CD4-positive, alpha-beta T cell treated with Interleukin-4 for 1 hour (primary cell): ENCODE measurements around the gene POLR2M.

Source experiments
- DNase-seq, 2 donors: peaks; one replicate each; pipeline ENCODE4 v3.0.0-alpha.2; 2020 to 2022

POLR2M gene

DNA sequence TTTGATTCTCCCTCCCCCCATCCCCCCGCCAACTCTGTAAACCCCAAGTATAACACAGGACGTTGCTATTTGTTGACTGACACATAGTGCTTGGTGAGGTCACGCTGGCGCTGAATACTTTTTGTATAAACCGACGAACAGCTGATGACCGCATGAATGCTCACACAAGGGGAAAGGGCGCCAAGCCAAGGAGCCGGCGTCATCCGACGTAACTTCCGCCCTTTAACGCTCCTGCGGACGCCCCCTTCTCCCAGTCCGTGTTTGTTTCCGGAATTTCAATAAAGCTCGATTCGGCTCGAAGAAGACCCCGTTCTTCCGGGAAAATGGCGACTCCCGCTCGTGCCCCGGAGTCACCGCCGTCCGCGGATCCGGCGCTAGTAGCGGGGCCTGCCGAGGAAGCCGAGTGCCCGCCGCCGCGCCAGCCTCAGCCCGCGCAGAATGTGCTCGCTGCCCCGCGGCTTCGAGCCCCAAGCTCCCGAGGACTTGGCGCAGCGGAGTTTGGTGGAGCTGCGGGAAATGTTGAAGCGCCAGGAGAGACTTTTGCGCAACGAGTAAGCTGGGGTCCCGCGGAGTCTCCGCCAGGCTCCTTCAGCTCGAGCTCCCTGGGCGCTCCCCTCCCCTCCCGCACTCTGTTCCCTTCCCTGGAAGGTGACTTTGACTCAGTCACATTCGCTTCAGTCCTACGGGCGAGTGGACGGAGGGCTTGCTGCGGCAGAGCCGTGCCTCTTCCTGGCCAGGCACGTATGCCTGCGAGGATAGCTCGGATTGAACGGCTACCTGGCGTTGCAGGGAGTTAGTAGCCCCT, at the start of gene POLR2M:
Gene POLR2M, plus strand, starts transcription at position 310 of the 805 bp plus-strand sequence. Its CDS starts 129 bp downstream, at position 439.
- peak; percentile 95 to 96 for DNase-seq

GRCh38 chr15:57657619-57658018, 48.9 kb upstream of the POLR2M start:
- DNase-seq, result no peak

DNA sequence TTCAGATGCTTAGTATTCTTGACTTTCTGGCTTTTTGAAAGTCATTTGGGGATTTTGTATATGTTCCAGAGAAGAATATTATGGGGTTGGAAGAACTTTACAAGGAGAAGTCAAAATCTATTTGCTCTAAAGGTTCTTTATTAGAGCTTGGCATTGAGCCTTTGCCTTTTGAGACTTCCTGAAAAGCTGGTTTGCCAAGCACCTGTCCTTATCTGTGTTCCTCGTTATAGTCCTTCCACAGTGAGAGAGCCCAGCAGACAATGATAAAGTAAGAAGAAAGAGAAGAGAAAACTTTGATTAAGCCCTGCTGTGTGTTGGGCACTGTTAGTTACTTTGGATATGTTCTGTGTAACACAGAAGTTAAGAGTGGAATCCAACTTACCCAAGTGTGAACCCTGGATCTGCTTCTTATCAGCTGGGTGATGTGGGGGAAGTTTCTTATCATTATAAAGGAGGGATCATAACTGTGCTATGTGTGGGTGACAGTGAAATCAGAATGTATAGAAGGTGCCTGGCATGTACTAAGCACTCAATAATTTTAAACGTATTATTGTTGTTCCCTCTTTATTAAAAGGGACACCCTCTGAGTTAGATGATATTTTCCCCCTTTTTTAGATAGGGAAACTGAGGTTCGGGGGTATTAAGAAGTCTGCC, 44.3 kb upstream of the POLR2M start:
- no peak for DNase-seq

DNA sequence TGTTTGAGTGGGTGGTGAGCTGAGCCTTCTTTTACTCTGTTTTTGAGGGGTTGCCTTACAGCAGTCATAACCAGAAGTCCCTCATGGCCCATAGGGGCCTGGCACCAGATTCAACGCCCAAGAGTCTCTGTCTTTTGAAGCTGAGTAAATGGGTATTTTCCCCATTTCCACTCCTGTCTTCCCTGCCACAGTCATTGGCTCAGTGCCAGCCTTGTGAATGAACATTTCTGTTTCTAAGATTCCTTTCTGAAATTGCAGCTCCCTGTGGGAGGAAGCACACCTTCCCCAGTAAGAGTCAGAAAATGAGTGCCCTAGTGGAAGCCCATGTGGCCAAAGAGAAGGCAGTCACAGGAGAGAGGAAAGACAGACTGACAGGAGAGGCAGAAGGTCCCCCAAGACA, 43.7 kb upstream of the POLR2M start:
- DNase-seq, result no peak

DNA sequence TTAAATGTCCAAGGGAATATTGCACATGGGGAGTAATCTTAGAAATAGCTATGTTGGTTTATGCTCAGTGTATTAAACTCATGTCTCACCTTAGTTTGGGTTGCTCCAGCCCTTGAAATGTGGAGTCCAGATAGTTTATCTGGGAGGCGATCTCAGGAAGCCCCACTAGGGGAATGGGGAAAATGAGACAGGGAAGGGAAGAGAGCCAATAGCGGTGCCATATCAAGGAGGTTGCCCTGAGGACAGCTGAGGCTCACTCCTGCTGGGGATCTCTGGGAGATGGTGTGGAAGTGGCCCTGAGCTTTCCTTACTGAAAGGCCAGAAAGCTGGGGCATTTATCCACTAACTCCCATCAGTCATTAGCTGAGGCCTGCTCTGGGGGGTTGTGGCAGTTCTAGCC, 43.3 kb upstream of the POLR2M start:
- no peak for DNase-seq

DNA sequence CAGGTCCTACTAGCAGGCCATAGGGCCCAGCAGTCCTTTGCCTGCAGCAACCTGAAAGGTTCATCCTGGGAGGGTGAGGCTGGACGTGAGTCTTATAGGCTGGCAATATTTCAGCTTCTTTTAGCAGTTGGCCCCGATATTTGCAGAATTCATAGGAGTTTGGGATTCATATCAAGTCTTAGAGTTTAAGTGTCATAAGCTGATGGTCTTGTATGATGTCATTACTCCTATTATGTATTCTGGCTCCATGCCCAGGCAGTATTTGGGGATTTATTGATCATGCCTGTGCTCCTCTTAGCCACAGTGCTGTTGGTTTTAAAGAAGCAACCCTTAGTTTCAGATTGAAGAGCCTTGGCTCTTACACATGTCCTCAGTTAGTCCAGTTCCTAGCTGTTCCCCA, 41.3 kb upstream of the POLR2M start:
- no peak for DNase-seq

- DNase-seq, result no peak
Observed at GRCh38 chr15:57665939-57666338, 40.6 kb upstream of the POLR2M start.

DNA sequence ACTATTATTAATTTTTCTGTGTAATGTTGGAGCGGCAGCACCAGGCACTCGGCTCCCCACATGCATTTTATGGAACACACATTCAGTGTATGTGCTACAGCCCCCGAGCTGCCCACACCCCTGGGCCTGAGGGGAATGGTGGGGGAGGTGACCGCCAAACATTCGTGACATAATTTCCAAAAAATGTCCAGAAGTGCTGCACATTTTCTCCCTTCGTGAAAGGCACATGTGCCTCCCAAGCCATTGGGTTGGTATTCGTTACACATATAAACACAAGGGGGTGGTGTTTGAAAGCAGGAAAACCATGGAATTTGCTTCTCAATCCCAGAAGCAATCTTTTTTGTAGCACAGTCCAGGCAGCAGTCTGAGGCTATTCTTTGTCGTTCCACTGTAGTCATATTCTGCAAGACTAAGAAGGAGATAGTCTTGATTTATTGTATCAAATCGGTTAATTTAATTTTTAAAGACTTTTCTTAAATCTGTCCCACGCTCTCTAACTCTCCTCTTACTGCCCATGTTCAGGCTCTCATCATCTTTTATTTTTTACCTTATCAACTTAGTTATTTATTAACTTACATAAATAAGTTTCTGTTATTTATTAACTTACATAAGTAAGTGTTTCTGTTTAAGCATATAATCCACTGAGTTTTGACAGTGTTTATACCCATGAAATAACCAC, 39.2 kb upstream of the POLR2M start:
- DNase-seq, result no peak

- DNase-seq, result no peak
Observed at GRCh38 chr15:57668016-57668415, 38.5 kb upstream of the POLR2M start.

- DNase-seq, result no peak
Observed at GRCh38 chr15:57671636-57672035, 34.9 kb upstream of the POLR2M start.

DNA sequence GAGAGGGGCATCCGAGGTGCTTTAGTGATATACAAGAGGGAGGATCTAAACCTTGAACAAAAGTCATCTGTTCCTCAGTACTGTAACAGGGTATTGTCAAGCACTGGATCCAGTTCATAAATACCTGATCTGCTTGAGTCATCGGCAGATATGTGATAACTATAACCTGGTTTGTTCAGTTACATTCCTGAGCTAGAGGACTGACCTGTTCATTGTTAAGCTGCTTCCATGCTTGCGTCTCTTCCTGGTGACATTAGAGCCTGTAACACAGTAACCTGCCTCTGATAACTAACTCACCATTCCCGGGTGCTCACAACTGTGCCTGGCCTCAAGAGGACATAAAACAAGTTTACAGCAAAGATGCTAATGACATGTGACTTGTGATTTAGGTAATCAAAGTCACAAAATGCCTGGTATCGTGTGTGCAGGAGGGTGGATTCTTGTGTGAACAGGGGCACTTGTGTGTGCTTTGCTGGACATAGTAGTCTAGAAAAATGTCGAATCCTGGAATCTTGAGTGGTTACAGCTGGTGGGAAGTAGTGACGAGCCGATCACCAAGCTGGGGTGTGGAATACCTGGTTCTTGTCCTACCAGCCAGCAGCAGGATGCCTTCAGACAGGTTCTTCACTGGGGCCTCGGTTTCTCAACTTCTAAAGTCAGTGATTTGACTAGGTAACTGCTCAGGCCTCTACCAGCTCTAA, 30.9 kb upstream of the POLR2M start:
- no peak for DNase-seq

DNA sequence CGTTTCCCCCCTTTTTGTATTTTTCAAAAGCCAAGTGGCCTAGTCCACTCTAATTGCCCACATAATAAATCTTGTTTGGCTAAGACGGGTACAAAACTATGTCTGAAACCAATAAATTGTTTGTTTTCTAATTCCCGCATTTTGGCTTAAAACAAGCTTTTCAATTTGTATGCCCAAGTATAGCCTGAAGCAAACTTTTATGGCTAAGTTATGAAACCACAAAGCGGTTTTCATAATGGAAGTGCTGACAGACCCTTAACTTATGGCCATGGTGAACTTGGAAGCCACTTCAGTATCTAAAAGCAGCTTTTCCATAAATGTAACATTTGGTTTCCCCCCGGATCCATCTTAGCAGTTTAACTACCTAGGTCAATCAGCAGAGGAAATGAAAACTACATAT, 29.9 kb upstream of the POLR2M start:
- DNase-seq, result no peak

DNA sequence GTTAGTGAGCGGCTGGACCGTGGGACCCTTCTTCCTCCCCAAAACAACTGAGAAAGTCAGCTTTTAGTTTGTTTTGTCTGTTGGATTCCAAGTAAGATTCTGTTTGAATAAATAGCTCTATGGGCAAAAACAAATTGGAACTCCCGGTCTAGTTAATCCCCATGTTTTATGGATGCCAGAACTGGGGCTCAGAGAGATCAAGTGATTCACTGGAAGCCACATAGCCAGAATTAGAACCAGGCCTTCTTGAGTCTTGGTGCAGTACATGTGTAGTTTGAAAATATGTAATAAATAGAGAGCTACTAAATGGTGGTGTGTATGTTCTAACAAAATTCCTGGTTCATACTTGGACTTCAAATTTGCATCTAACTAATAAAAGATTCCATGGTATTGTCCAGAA, 29.3 kb upstream of the POLR2M start:
- DNase-seq, result no peak

DNA sequence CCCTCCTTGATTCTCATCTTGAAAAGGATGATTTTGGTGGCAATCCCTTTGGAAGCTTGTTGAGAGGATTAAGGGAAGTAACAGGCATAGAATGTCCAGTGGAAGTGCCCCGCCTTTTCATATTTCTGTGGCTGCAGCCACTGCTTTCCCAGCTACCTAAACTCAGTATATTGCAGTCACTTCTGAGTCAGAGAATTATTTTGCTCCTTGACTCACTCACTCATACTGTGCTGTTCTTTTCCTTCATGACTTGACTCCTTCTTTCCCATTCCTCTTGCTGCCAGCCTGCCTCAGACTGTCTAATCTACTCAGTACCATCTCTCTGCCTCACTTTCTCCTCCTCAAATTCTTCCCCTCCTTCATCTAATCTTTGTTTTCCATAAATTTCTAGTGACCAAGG, 26.5 kb upstream of the POLR2M start:
- DNase-seq, result no peak

GRCh38 chr15:57681011-57681410, 25.5 kb upstream of the POLR2M start:
- DNase-seq, result no peak

GRCh38 chr15:57683481-57683880, 23.0 kb upstream of the POLR2M start:
- DNase-seq, result no peak

- no peak for DNase-seq
Observed at GRCh38 chr15:57684491-57685151, 21.9 kb upstream of the POLR2M start.

GRCh38 chr15:57685306-57686095, 21.0 kb upstream of the POLR2M start:
- DNase-seq, result no peak

DNA sequence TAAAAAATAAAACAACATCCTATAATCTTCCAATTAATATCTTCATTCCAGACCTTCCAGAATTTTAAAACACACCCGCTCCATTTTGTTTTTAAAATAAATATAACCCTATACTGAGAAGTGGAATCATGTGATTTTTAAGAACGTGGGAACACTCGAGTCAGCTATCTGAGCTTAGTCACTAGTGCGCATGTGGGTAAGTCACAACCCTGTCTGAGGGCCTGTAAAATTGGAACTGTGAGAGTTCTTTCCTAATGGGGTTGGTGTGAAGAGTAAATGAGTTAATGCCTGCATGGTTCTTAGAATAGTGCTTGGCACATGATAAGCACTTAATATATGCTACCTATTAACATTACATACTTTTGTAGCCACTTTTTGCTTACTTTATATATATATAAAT, 19.9 kb upstream of the POLR2M start:
- no peak for DNase-seq

- DNase-seq, result no peak
Observed at GRCh38 chr15:57690341-57690966, 16.1 kb upstream of the POLR2M start.

DNA sequence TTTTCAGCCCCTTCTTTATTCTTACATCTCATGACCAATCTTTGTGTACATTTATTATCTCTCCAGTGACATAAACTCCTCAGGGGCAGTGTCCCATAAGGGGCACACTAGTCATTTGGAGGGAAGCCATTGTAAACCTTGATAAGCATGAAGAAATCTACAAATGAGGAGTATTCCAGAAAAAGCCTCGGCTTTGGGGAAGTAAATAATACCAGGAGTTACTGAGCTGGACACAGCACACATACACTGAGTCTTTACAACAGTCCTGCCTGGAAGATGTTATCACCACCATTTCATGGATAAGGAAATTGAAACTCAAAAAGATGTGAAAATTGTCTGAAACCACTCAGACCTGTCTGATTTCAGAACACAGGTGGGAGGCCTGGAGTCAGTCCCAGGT, 15.4 kb upstream of the POLR2M start:
- no peak for DNase-seq
